Measurements from ENCODE around the gene PRR12.

The PRR12 gene

DNA sequence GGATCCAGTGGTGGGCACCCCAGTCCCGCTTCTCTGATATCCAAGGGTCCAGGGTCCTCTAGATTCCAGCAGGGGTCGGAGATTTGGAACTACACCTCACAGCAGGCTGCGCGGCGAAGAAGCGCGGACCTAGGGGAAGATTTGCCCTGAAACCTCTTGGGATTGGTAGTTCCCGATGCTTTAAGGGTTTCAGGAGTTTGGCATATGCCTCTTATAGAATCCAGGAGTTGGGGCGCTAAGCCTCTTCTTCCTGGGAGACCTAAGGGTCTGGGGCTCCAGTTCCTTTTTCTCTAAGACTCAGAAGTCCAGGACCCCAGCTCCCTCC is 75.1 kb downstream of the PRR12 start:
- no peak for DNase-seq (ENCODE audit: low spot score)

DNA sequence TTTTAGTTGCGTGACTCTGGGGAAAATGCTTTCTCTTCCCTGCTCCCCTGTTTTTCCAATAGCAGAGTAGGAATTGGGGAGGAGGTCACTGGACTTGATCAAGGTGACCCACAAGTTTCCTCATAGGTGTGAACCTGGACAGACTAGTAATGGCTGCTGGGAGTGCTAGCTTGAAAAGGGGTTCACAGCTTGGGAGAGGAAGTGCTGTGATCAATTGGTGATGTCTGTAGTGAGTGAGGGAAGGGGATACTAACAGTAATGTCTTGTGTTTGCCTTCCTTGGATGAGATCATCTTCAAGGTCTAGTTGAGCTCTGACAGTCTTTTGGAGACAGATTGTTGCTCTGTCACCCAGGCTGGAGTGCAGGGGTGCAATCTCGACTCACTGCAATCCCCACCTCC is 76.5 kb downstream of the PRR12 start:
- no peak for DNase-seq (ENCODE audit: low spot score)

GRCh38 chr19:49669516-49669915 is 78.5 kb downstream of the PRR12 start:
- DNase-seq (ENCODE audit: low spot score) = no peak

GRCh38 chr19:49672131-49672919 is 81.3 kb downstream of the PRR12 start:
- DNase-seq (ENCODE audit: low spot score) = no peak
